ENCODE results near the gene USP47.

- no peak for TF ChIP-seq CTCF (IDR thresholded peaks at IDR 0.05)
- TF ChIP-seq TFCP2L1 (CRISPR knock-in tag; IDR thresholded peaks at IDR 0.05) = no peak
- no peak for TF ChIP-seq CHD2 (IDR thresholded peaks at IDR 0.05; ENCODE audit: low read length, partially characterized antibody)
- TF ChIP-seq EP300 (IDR thresholded peaks at IDR 0.05) = no peak
- TF ChIP-seq MYC (IDR thresholded peaks at IDR 0.05; ENCODE audit: borderline replicate concordance, low read length) = no peak
Observed at GRCh38 chr11:11842421-11843008, 743 bp downstream of the USP47 start.
